ENCODE data around the gene CATSPERB. TPM values are rescaled to one million over a fixed set of nuclear protein-coding genes. Genes with fewer than 3 reads are reported as not detected.

The CATSPERB gene
- total and polyA plus RNA-seq, 2 experiments from 2014 or later, result 0.27 to 0.38 TPM

- TF ChIP-seq STAT1 (IDR thresholded peaks at IDR 0.05; ENCODE audit: unreplicated experiment) (no peak), POLR2AphosphoS5 (IDR thresholded peaks at IDR 0.05; ENCODE audit: low read depth) (no peak), CTCF (conservative IDR thresholded peaks at IDR 0.05; ENCODE audit: low read depth in 2 of 2) (no peak), EZH2 (IDR thresholded peaks at IDR 0.05; ENCODE audit: low read depth, unreplicated experiment) (no peak), ZNF331 (CRISPR knock-in tag; IDR thresholded peaks at IDR 0.05; ENCODE audit: low read depth) (no peak), ETS1 (IDR thresholded peaks at IDR 0.05) (no peak), EZH2phosphoT487 (IDR thresholded peaks at IDR 0.05; ENCODE audit: unreplicated experiment) (no peak)
These were observed 120.4 kb downstream of the CATSPERB start (continued) for GRCh38 chr14:91611528-91611927.

- Histone ChIP-seq H3K4me1 (ENCODE audit: insufficient read depth) (0 out of 2 replicates have a peak, but pooled peaks cover 5% of the 10 kb centered on the region), H3K4me3 (no peak overlapping the region), H3K9me2 (ENCODE audit: insufficient read depth) (no peaks in the 10 kb centered on the region), H4K20me1 (replicated peaks; ENCODE audit: insufficient read depth) (no peaks in the 10 kb centered on the region), H3K36me3 (ENCODE audit: insufficient read depth) (no peaks in the 10 kb centered on the region), H3K27me3 (ENCODE audit: insufficient read depth) (no peaks in the 10 kb centered on the region), H3K27ac (ENCODE audit: low read depth) (no peak overlapping the region), H3K79me2 (replicated peaks; ENCODE audit: insufficient read depth) (no peaks in the 10 kb centered on the region), H3F3A (replicated peaks; ENCODE audit: low read depth) (no peaks in the 10 kb centered on the region), H2AFZ (no peak overlapping the region), H3K4me2 (no peak overlapping the region)
- H3K4me1 Mint-ChIP-seq, result peaks cover 6% of the 10 kb centered on the region; the same call in 2 of the 3 replicates
- no peaks in the 10 kb centered on the region for H3K27me3 Mint-ChIP-seq (ENCODE audit: insufficient read depth, low read depth, poor library complexity)
- no peak overlapping the region for H3K4me3 Mint-ChIP-seq
- DNase-seq (ENCODE audit: low spot score) (no peak), ATAC-seq (no peak)
- H3K27ac Mint-ChIP-seq, result no peak overlapping the region
- H3K36me3 Mint-ChIP-seq (ENCODE audit: low read depth), result peaks cover 3% of the 10 kb centered on the region; the same call in 1 of the 3 replicates
- H3K9me3 Mint-ChIP-seq, result peaks cover 3% of the 10 kb centered on the region; the same call in 2 of the 3 replicates
- TF ChIP-seq NANOG (IDR thresholded peaks at IDR 0.05; ENCODE audit: borderline replicate concordance) (no peak), STAT1 (IDR thresholded peaks at IDR 0.05; ENCODE audit: unreplicated experiment) (no peak), ETS1 (IDR thresholded peaks at IDR 0.05) (no peak), EZH2 (IDR thresholded peaks at IDR 0.05; ENCODE audit: low read depth, unreplicated experiment) (no peak), POLR2AphosphoS5 (IDR thresholded peaks at IDR 0.05; ENCODE audit: low read depth) (no peak), JUNB (IDR thresholded peaks at IDR 0.05; ENCODE audit: unreplicated experiment) (no peak), CREB1 (CRISPR knock-in tag; IDR thresholded peaks at IDR 0.05; ENCODE audit: low read depth) (no peak), ZNF331 (CRISPR knock-in tag; IDR thresholded peaks at IDR 0.05; ENCODE audit: low read depth) (no peak), ZNF462 (CRISPR knock-in tag; IDR thresholded peaks at IDR 0.05) (no peak), CTCF (conservative IDR thresholded peaks at IDR 0.05; ENCODE audit: low read depth in 2 of 2) (no peak)
These were observed 122.7 kb downstream of the CATSPERB start for GRCh38 chr14:91609161-91609560.

Data from GM23338 (cell line).